H9 (cell line): ENCODE measurements around the gene ACTL8. TPM values are rescaled to one million over a fixed set of nuclear protein-coding genes. Genes with fewer than 3 reads are reported as not detected.

ENCODE experiments used
- DNase-seq: peaks from one replicate; pipeline ENCODE4 v3.0.0-alpha.2; 2017
- H2AFZ ChIP-seq: one replicate; pipeline ENCODE4 v1.6.1; 2013; ENCODE audit warnings: mild to moderate bottlenecking, low read length, control low read depth, moderate library complexity
- H2AK5ac ChIP-seq: 2 replicates; pipeline ENCODE4 v1.6.1; 2013; ENCODE audit warnings: low read length, control low read depth, mixed read lengths; ENCODE audit not compliant: insufficient read length
- H2BK120ac ChIP-seq: one replicate; pipeline ENCODE4 v1.6.1; 2013; ENCODE audit warnings: low read depth, mild to moderate bottlenecking, low read length, control low read depth, inconsistent platforms; ENCODE audit not compliant: poor library complexity, severe bottlenecking
- H2BK12ac ChIP-seq: 2 replicates; pipeline ENCODE4 v1.6.1; 2013; ENCODE audit warnings: low read length, control low read depth, mixed read lengths, low read depth; ENCODE audit not compliant: insufficient read length
- H2BK15ac ChIP-seq: 2 replicates; pipeline ENCODE4 v1.6.1; 2013; ENCODE audit warnings: low read depth, low read length, control low read depth
- H2BK20ac ChIP-seq: one replicate; pipeline ENCODE4 v1.6.1; 2013; ENCODE audit warnings: low read depth, mild to moderate bottlenecking, low read length, control low read depth, inconsistent platforms; ENCODE audit not compliant: poor library complexity, severe bottlenecking
- H2BK5ac ChIP-seq: 2 replicates; pipeline ENCODE4 v1.6.1; 2013; ENCODE audit warnings: low read length, control low read depth, mixed read lengths; ENCODE audit not compliant: insufficient read length
- H3K14ac ChIP-seq: 2 replicates; pipeline ENCODE4 v1.6.1; 2013; ENCODE audit warnings: low read length, control low read depth; ENCODE audit not compliant: insufficient read depth
- H3K18ac ChIP-seq: 2 replicates; pipeline ENCODE4 v1.6.1; 2013; ENCODE audit warnings: low read depth, mild to moderate bottlenecking, mixed read lengths, low read length, control low read depth; ENCODE audit not compliant: insufficient read length
- H3K23ac ChIP-seq: 2 replicates; pipeline ENCODE4 v1.6.1; 2013; ENCODE audit warnings: low read length, control low read depth, mixed read lengths, low read depth; ENCODE audit not compliant: insufficient read length
- H3K23me2 ChIP-seq: 2 replicates; pipeline ENCODE4 v1.6.1; 2013; ENCODE audit warnings: low read depth, mild to moderate bottlenecking, mixed read lengths, low read length, control low read depth; ENCODE audit not compliant: insufficient read length, poor library complexity, severe bottlenecking
- H3K27ac ChIP-seq: 2 replicates; pipeline ENCODE4 v1.5.1; 2013; ENCODE audit warnings: low read length, control low read depth, mixed read lengths, low read depth; ENCODE audit not compliant: insufficient read length
- H3K27me3 ChIP-seq: 2 replicates; pipeline ENCODE4 v1.6.1; 2013; ENCODE audit warnings: low read length, control low read depth, inconsistent platforms; ENCODE audit not compliant: insufficient read depth
- H3K4ac ChIP-seq: 2 replicates; pipeline ENCODE4 v1.6.1; 2013; ENCODE audit warnings: low read depth, mild to moderate bottlenecking, control low read depth, inconsistent platforms, low read length, moderate library complexity
- H3K4me1 ChIP-seq: 2 replicates; pipeline ENCODE4 v1.6.1; 2013; ENCODE audit warnings: low read length, control low read depth, inconsistent platforms; ENCODE audit not compliant: insufficient read depth
- H3K4me2 ChIP-seq: 2 replicates; pipeline ENCODE4 v1.6.1; 2013; ENCODE audit warnings: low read length, control low read depth, mixed read lengths; ENCODE audit not compliant: insufficient read length, insufficient read depth
- H3K56ac ChIP-seq: 2 replicates; pipeline ENCODE4 v1.6.1; 2013; ENCODE audit warnings: low read depth, mild to moderate bottlenecking, mixed read lengths, low read length, control low read depth; ENCODE audit not compliant: insufficient read length
- H3K79me1 ChIP-seq: 2 replicates; pipeline ENCODE4 v1.6.1; 2013; ENCODE audit warnings: low read depth, mild to moderate bottlenecking, moderate library complexity, low read length, control low read depth, inconsistent platforms; ENCODE audit not compliant: insufficient read depth, poor library complexity, severe bottlenecking
- H3K79me2 ChIP-seq: 2 replicates; pipeline ENCODE4 v1.6.1; 2013; ENCODE audit warnings: low read length, control low read depth, inconsistent platforms; ENCODE audit not compliant: insufficient read depth
- H3K9ac ChIP-seq: 2 replicates; pipeline ENCODE4 v1.6.1; 2013; ENCODE audit warnings: low read length, control low read depth, mixed read lengths; ENCODE audit not compliant: insufficient read length; ENCODE audit errors: extremely low read depth
- H3K9me3 ChIP-seq: one replicate; pipeline ENCODE4 v1.6.1; 2013; ENCODE audit warnings: low read depth, low read length, inconsistent platforms; ENCODE audit not compliant: control insufficient read depth
- H3T11ph ChIP-seq: one replicate; pipeline ENCODE4 v1.6.1; 2013; ENCODE audit warnings: mild to moderate bottlenecking, low read length, control low read depth, inconsistent platforms
- H4K20me1 ChIP-seq: one replicate; pipeline ENCODE4 v1.6.1; 2013; ENCODE audit not compliant: control insufficient read depth, insufficient read length, insufficient read depth
- H4K5ac ChIP-seq: 2 replicates; pipeline ENCODE4 v1.6.1; 2013; ENCODE audit warnings: low read depth, mild to moderate bottlenecking, mixed read lengths, low read length, control low read depth; ENCODE audit not compliant: insufficient read length
- H4K8ac ChIP-seq: replicated peaks from 2 replicates; pipeline ENCODE4 v1.6.1; 2013; ENCODE audit warnings: low read length, control low read depth, mixed read lengths, low read depth; ENCODE audit not compliant: insufficient read length
- H4K91ac ChIP-seq: 2 replicates; pipeline ENCODE4 v1.6.1; 2013; ENCODE audit warnings: low read depth, mild to moderate bottlenecking, moderate library complexity, mixed read lengths, low read length, control low read depth; ENCODE audit not compliant: insufficient read length
- H3K27ac Mint-ChIP-seq, 3 experiments: 2 replicates in 2 of 3; 3 replicates in 1 of 3; pipeline ENCODE4 v1.8.0; 2020 to 2021; ENCODE audit warnings: mixed read lengths in 3 of 3, mild to moderate bottlenecking in 1 of 3, moderate library complexity in 1 of 3
- H3K27me3 Mint-ChIP-seq: 2 replicates; pipeline ENCODE4 v1.8.0; 2021; ENCODE audit warnings: low read depth, mild to moderate bottlenecking, moderate library complexity, mixed read lengths
- H3K36me3 Mint-ChIP-seq, 3 experiments: 2 replicates in 2 of 3; 3 replicates in 1 of 3; pipeline ENCODE4 v1.8.0; 2020 to 2021; ENCODE audit warnings: low read depth in 3 of 3, mixed read lengths in 3 of 3; ENCODE audit not compliant: insufficient read depth in 1 of 3
- H3K4me1 Mint-ChIP-seq, 2 experiments: 2 replicates each; pipeline ENCODE4 v1.8.0; 2020; ENCODE audit warnings: mixed read lengths in 2 of 2
- H3K4me3 Mint-ChIP-seq, 2 experiments: 2 replicates in 1 of 2; 3 replicates in 1 of 2; pipeline ENCODE4 v1.8.0; 2020 to 2021; ENCODE audit warnings: mild to moderate bottlenecking in 2 of 2, mixed read lengths in 2 of 2, moderate library complexity in 1 of 2
- H3K9me3 Mint-ChIP-seq, 2 experiments: 2 replicates in 1 of 2; 3 replicates in 1 of 2; pipeline ENCODE4 v1.8.0; 2020; ENCODE audit warnings: mild to moderate bottlenecking in 2 of 2, mixed read lengths in 2 of 2, moderate library complexity in 1 of 2
- CTCF ChIP-seq: fragments of 200-600 bp; sonication (generic); conservative IDR thresholded peaks from 3 replicates; pipeline ENCODE4 v1.8.0; 2021; ENCODE audit warnings: antibody characterized with exemption, mild to moderate bottlenecking
- WGBS: extraction: QIAGEN DNeasy Blood & Tissue Kit; methylation state at CpG from one replicate; pipeline ENCODE4 v1.1.7; 2013; ENCODE audit warnings: missing lambda C conversion rate, low lambda C conversion rate, mixed read lengths; ENCODE audit not compliant: insufficient read length; ENCODE audit errors: extremely low coverage; 5-methylcytosine and 5-hydroxymethylcytosine counted together
- total RNA-seq: library from RNA; stranded (reverse); gene quantifications from 2 replicates; pipeline ENCODE4 v1.2.1, GENCODE V29; 2021

The ACTL8 gene
- total RNA-seq, 1 experiment from 2014 or later = not detected

DNA sequence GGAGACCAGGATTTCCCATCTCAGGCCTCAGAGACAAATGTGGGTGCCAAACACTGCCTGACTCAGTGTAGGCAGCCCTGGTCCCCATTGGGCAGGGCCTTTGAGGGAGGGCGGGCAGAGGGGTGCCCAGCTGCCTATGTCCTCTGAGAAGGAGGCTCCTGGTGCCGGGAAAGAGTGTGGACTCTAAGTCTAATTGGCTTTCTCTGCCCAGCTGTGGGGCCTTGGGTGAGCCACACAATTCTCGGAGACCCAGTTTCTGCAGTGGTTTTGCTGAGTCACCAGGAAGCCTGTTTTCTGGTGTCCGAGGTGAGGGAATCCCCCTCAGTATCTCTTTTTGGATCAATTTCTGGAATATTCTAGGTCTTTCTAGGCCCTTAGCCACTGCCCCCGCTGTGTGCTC lies 35.3 kb upstream of the ACTL8 start:
- WGBS = no CpG with 5 or more reads among the region's 5 CpGs
- H4K5ac ChIP-seq = no peak overlapping the region
- no peak overlapping the region for H4K91ac ChIP-seq
- H3K79me1 ChIP-seq = no peaks in the 10 kb centered on the region
- peaks cover 0 to 8% of the 10 kb centered on the region in 2 experiments; a peak in 3 of 4 replicates for H3K4me1 Mint-ChIP-seq
- H3T11ph ChIP-seq = no peak overlapping the region
- no peaks in the 10 kb centered on the region for H3K9me3 ChIP-seq
- H3K23ac ChIP-seq = no peak overlapping the region
- no peak for TF ChIP-seq CTCF
- no peaks in the 10 kb centered on the region for H3K79me2 ChIP-seq
- no peak for DNase-seq
- H3K4me2 ChIP-seq = no peak overlapping the region
- H3K27ac ChIP-seq = no peak overlapping the region
- H3K9ac ChIP-seq = no peak overlapping the region
- H3K36me3 Mint-ChIP-seq = no peaks in the 10 kb centered on the region
- H2AK5ac ChIP-seq = no peak overlapping the region
- H3K4me1 ChIP-seq = no peaks in the 10 kb centered on the region
- no peak overlapping the region for H3K14ac ChIP-seq
- no peak overlapping the region for H2AFZ ChIP-seq
- H2BK5ac ChIP-seq = no peak overlapping the region
- no peaks in the 10 kb centered on the region for H3K9me3 Mint-ChIP-seq
- no peaks in the 10 kb centered on the region for H4K20me1 ChIP-seq
- H4K8ac ChIP-seq = no peak overlapping the region
- H2BK20ac ChIP-seq = no peak overlapping the region
- H2BK15ac ChIP-seq = no peak overlapping the region
- H3K18ac ChIP-seq = no peak overlapping the region
- H2BK120ac ChIP-seq = no peak overlapping the region
- H3K4ac ChIP-seq = no peak overlapping the region
- H3K23me2 ChIP-seq = no peaks in the 10 kb centered on the region
- no peak overlapping the region; a peak in 1 of 7 replicates for H3K27ac Mint-ChIP-seq
- H3K27me3 ChIP-seq = no peaks in the 10 kb centered on the region
- H2BK12ac ChIP-seq = no peak overlapping the region
- peaks cover 7% of the 10 kb centered on the region for H3K27me3 Mint-ChIP-seq
- H3K56ac ChIP-seq = no peak overlapping the region
- H3K4me3 Mint-ChIP-seq = no peak overlapping the region
